GM23248 (cell line): ENCODE data around the gene PNPLA7. TPM values are rescaled to one million over a fixed set of nuclear protein-coding genes. Genes with fewer than 3 reads are reported as not detected.
"Not testable (repeated sequence)": the region's sequence is repeated elsewhere in the genome, so short reads cannot be mapped to it uniquely, and the experiment has no call there.

ENCODE experiments used
- DNase-seq: peaks from one replicate; pipeline ENCODE4 v3.0.0-alpha.2; 2015
- H2AFZ ChIP-seq: fragments of 200-600 bp; sonication (generic); 2 replicates; pipeline ENCODE4 v1.6.1; 2016; ENCODE audit warnings: antibody characterized with exemption
- H3F3A ChIP-seq: fragments of 200-600 bp; sonication (generic); 2 replicates; pipeline ENCODE4 v1.6.1; 2016; ENCODE audit warnings: mild to moderate bottlenecking, antibody characterized with exemption, mixed run types; ENCODE audit not compliant: insufficient read depth
- H3K27ac ChIP-seq: fragments of 200-600 bp; sonication (generic); 2 replicates; pipeline ENCODE4 v1.5.1; 2016; ENCODE audit warnings: mild to moderate bottlenecking
- H3K27me3 ChIP-seq: fragments of 200-600 bp; sonication (generic); replicated peaks from 2 replicates; pipeline ENCODE4 v1.6.1; 2016; ENCODE audit warnings: mild to moderate bottlenecking; ENCODE audit not compliant: insufficient read depth
- H3K36me3 ChIP-seq: fragments of 200-600 bp; sonication (generic); 2 replicates; pipeline ENCODE4 v1.6.1; 2016; ENCODE audit warnings: low read depth, mild to moderate bottlenecking
- H3K4me1 ChIP-seq: fragments of 200-600 bp; sonication (generic); 2 replicates; pipeline ENCODE4 v1.6.1; 2016; ENCODE audit warnings: mild to moderate bottlenecking; ENCODE audit not compliant: insufficient read depth
- H3K4me2 ChIP-seq: fragments of 200-600 bp; sonication (generic); one replicate; pipeline ENCODE4 v1.6.1; 2016; ENCODE audit warnings: mild to moderate bottlenecking; ENCODE audit not compliant: unreplicated experiment
- H3K4me3 ChIP-seq: fragments of 200-600 bp; sonication (generic); 2 replicates; pipeline ENCODE4 v1.5.1; 2016; ENCODE audit warnings: mild to moderate bottlenecking
- H3K79me2 ChIP-seq: fragments of 200-600 bp; sonication (generic); 2 replicates; pipeline ENCODE4 v1.6.1; 2016; ENCODE audit warnings: mild to moderate bottlenecking; ENCODE audit not compliant: insufficient read depth
- H3K9ac ChIP-seq: fragments of 200-600 bp; sonication (generic); 2 replicates; pipeline ENCODE4 v1.6.1; 2016; ENCODE audit warnings: mild to moderate bottlenecking
- H3K9me2 ChIP-seq: fragments of 200-600 bp; sonication (generic); 2 replicates; pipeline ENCODE4 v1.6.1; 2016; ENCODE audit warnings: mixed run types, mild to moderate bottlenecking, moderate library complexity; ENCODE audit not compliant: insufficient read depth
- H3K9me3 ChIP-seq: fragments of 200-600 bp; sonication (generic); one replicate; pipeline ENCODE4 v1.6.1; 2017; ENCODE audit warnings: low read depth
- H4K20me1 ChIP-seq: fragments of 200-600 bp; sonication (generic); 2 replicates; pipeline ENCODE4 v1.6.0; 2016; ENCODE audit not compliant: insufficient read depth
- EZH2 ChIP-seq: fragments of 200-600 bp; sonication (generic); IDR thresholded peaks from 2 replicates; pipeline ENCODE4 v1.6.1; 2018; ENCODE audit warnings: antibody characterized with exemption, mild to moderate bottlenecking; ENCODE audit not compliant: insufficient read depth, poor library complexity, severe bottlenecking
- EZH2phosphoT487 ChIP-seq: fragments of 200-600 bp; sonication (generic); IDR thresholded peaks from 2 replicates; pipeline ENCODE4 v1.6.1; 2018; ENCODE audit warnings: antibody characterized with exemption, moderate library complexity, mild to moderate bottlenecking, low read depth; ENCODE audit not compliant: insufficient read depth
- WGBS, 2 experiments: methylation state at CpG; one replicate each; pipeline ENCODE4 v1.1.6; 2015 to 2017; ENCODE audit warnings: low lambda C conversion rate in 2 of 2, low coverage in 1 of 2; ENCODE audit errors: missing lambda C conversion rate in 2 of 2; 5-methylcytosine and 5-hydroxymethylcytosine counted together
- in situ Hi-C: fragments of 300-500 bp; cut with MboI; formaldehyde crosslinking; loops from 2 replicates; pipeline ENCODE4 v1.15.0; 2020
- polyA plus RNA-seq: library from polyadenylated mRNA; unstranded; fragments of >200 nt; fragmentation: Nextera tagmentation; extraction: Ambion mirVana; gene quantifications from 2 replicates; pipeline ENCODE4 v1.2.1, GENCODE V29; 2016
- total RNA-seq: library from RNA; depleted of rRNA; stranded (reverse); fragments of >200 nt; shearing (Covaris generic); gene quantifications from 2 replicates; pipeline ENCODE4 v1.2.3, GENCODE V29; 2014

The PNPLA7 gene
- total and polyA plus RNA-seq, 2 experiments from 2014 or later = 0.54 to 0.59 TPM

- H2AFZ ChIP-seq = no peak overlapping the region
- H4K20me1 ChIP-seq = no peaks in the 10 kb centered on the region
- WGBS, 2 experiments = 49 to 52% methylated on average over 3 of the region's 3 CpGs
- no peaks in the 10 kb centered on the region for H3K9me3 ChIP-seq
- no peak overlapping the region for H3K9ac ChIP-seq
- H3K4me2 ChIP-seq = no peak overlapping the region
- H3K4me1 ChIP-seq = no peaks in the 10 kb centered on the region
- H3K27me3 ChIP-seq = no peaks in the 10 kb centered on the region
- H3K9me2 ChIP-seq = no peaks in the 10 kb centered on the region
- H3K27ac ChIP-seq = no peak overlapping the region
- DNase-seq = no peak
- no peaks in the 10 kb centered on the region for H3K36me3 ChIP-seq
- H3K79me2 ChIP-seq = no peaks in the 10 kb centered on the region
- no peak overlapping the region for H3K4me3 ChIP-seq
- TF ChIP-seq EZH2 = no peak
- TF ChIP-seq EZH2phosphoT487 = no peak
- in situ Hi-C loops = no loop called here
- H3F3A ChIP-seq = no peaks in the 10 kb centered on the region
Measured at GRCh38 chr9:137475666-137476065, 74.5 kb downstream of the PNPLA7 start.

- H3K36me3 ChIP-seq = no peaks in the 10 kb centered on the region
- no peaks in the 10 kb centered on the region for H3K79me2 ChIP-seq
- in situ Hi-C loops = no loop called here
- no peak overlapping the region for H2AFZ ChIP-seq
- H3K9ac ChIP-seq = no peak overlapping the region
- peaks cover 3% of the 10 kb centered on the region; the same call in 1 of the 2 replicates for H3F3A ChIP-seq
- H4K20me1 ChIP-seq = no peaks in the 10 kb centered on the region
- no peak overlapping the region for H3K4me3 ChIP-seq
- no peak for TF ChIP-seq EZH2
- TF ChIP-seq EZH2phosphoT487 = no peak
- no peaks in the 10 kb centered on the region for H3K9me3 ChIP-seq
- no peak overlapping the region for H3K27ac ChIP-seq
- H3K27me3 ChIP-seq = no peaks in the 10 kb centered on the region
- no peaks in the 10 kb centered on the region for H3K9me2 ChIP-seq
- H3K4me1 ChIP-seq = no peaks in the 10 kb centered on the region
- DNase-seq = no peak
- no peak overlapping the region for H3K4me2 ChIP-seq
- 83 to 84% methylated on average over 18 of the region's 18 CpGs for WGBS, 2 experiments
Measured at GRCh38 chr9:137474271-137474670, 75.9 kb downstream of the PNPLA7 start.

GRCh38 chr9:137470785-137471184 is 79.4 kb downstream of the PNPLA7 start:
- peaks cover 8% of the 10 kb centered on the region; the same call in 1 of the 2 replicates for H3F3A ChIP-seq
- no peak overlapping the region for H3K27ac ChIP-seq
- 83 to 90% methylated on average over 7 of the region's 7 CpGs for WGBS, 2 experiments
- no peak overlapping the region for H2AFZ ChIP-seq
- TF ChIP-seq EZH2phosphoT487 = no peak
- TF ChIP-seq EZH2 = no peak
- H3K4me1 ChIP-seq = no peaks in the 10 kb centered on the region
- no peaks in the 10 kb centered on the region for H3K36me3 ChIP-seq
- no peaks in the 10 kb centered on the region for H3K9me3 ChIP-seq
- no peaks in the 10 kb centered on the region for H4K20me1 ChIP-seq
- no peak overlapping the region for H3K4me2 ChIP-seq
- in situ Hi-C loops = no loop called here
- DNase-seq = no peak
- H3K27me3 ChIP-seq = no peaks in the 10 kb centered on the region
- no peaks in the 10 kb centered on the region for H3K9me2 ChIP-seq
- H3K4me3 ChIP-seq = no peak overlapping the region
- H3K9ac ChIP-seq = no peak overlapping the region
- H3K79me2 ChIP-seq = no peaks in the 10 kb centered on the region

- no peak overlapping the region for H3K4me2 ChIP-seq
- no peak overlapping the region for H3K27ac ChIP-seq
- TF ChIP-seq EZH2phosphoT487 = no peak
- TF ChIP-seq EZH2 = no peak
- no peaks in the 10 kb centered on the region for H3K4me1 ChIP-seq
- H3K9ac ChIP-seq = no peak overlapping the region
- no peaks in the 10 kb centered on the region for H4K20me1 ChIP-seq
- DNase-seq = no peak
- H3K27me3 ChIP-seq = no peaks in the 10 kb centered on the region
- no peaks in the 10 kb centered on the region for H3K79me2 ChIP-seq
- no peaks in the 10 kb centered on the region for H3K36me3 ChIP-seq
- no peak overlapping the region for H2AFZ ChIP-seq
- H3F3A ChIP-seq = peaks cover 8% of the 10 kb centered on the region; the same call in 1 of the 2 replicates
- WGBS, 2 experiments = 92 to 96% methylated on average over 7 of the region's 7 CpGs
- in situ Hi-C loops = no loop called here
- H3K4me3 ChIP-seq = no peak overlapping the region
- H3K9me3 ChIP-seq = no peaks in the 10 kb centered on the region
- H3K9me2 ChIP-seq = no peaks in the 10 kb centered on the region
Measured at GRCh38 chr9:137467896-137468295, 82.3 kb downstream of the PNPLA7 start.

GRCh38 chr9:137467161-137467581 is 83.0 kb downstream of the PNPLA7 start:
- Histone ChIP-seq H3K4me3 (no peak overlapping the region), H3K79me2 (no peaks in the 10 kb centered on the region), H3K4me2 (no peak overlapping the region), H3K36me3 (no peaks in the 10 kb centered on the region), H3K9ac (no peak overlapping the region), H3K27ac (no peak overlapping the region), H3K9me3 (no peaks in the 10 kb centered on the region), H2AFZ (no peak overlapping the region), H3K27me3 (no peaks in the 10 kb centered on the region), H3K4me1 (no peaks in the 10 kb centered on the region), H3K9me2 (no peaks in the 10 kb centered on the region), H3F3A (peaks cover 8% of the 10 kb centered on the region; the same call in 1 of the 2 replicates), H4K20me1 (no peaks in the 10 kb centered on the region)
- in situ Hi-C loops = no loop called here
- DNase-seq = no peak
- TF ChIP-seq EZH2phosphoT487 (no peak), EZH2 (no peak)
- WGBS, 2 experiments = 86 to 92% methylated on average over 16 of the region's 16 CpGs

- 86 to 89% methylated on average over 11 to 35 of the region's 35 CpGs for WGBS, 2 experiments
Measured at GRCh38 chr9:137466389-137467085, 83.7 kb downstream of the PNPLA7 start.

More at GRCh38 chr9:137466389-137467085, 83.7 kb downstream of the PNPLA7 start:
- DNase-seq, H3K9ac ChIP-seq, H3F3A ChIP-seq, H3K4me1 ChIP-seq, H3K79me2 ChIP-seq, in situ Hi-C loops, H3K4me3 ChIP-seq, H2AFZ ChIP-seq, H3K9me2 ChIP-seq, H3K4me2 ChIP-seq, H3K9me3 ChIP-seq, H3K27me3 ChIP-seq, H4K20me1 ChIP-seq, H3K27ac ChIP-seq, H3K36me3 ChIP-seq: not testable (repeated sequence)
